Cardiac septum (tissue), 1 donor: ENCODE data around the gene FANCG. TPM values are rescaled to one million over a fixed set of nuclear protein-coding genes. Genes with fewer than 3 reads are reported as not detected.

Source experiments
- DNase-seq: peaks from one replicate; pipeline ENCODE4 v3.0.0-alpha.2; 2020; ENCODE audit warnings: low spot score
- intact Hi-C: fragments of 100-400 bp; cut with DNase I; formaldehyde crosslinking; loops from one replicate; pipeline ENCODE4 v1.14.0; 2022
- total RNA-seq: library from RNA; stranded (reverse); fragmentation: NEBNext Ultra II Directional; extraction: Animal tissue kit (Norgen Biotek cat#: 25700); gene quantifications from one replicate; pipeline ENCODE4 v1.2.1, GENCODE V29; 2021
- donor health status: DM: no; HTN: no; CAD: no.

The FANCG gene
- total RNA-seq, 1 donor from 2014 or later: 5.6 TPM

- no peak for DNase-seq
- intact Hi-C loops: no loop called here
Measured at GRCh38 chr9:35042081-35042604, 37.6 kb downstream of the FANCG start.

- intact Hi-C loops: no loop called here
- DNase-seq: no peak
Measured at GRCh38 chr9:35035851-35036701, 43.7 kb downstream of the FANCG start.

GRCh38 chr9:35033101-35033500 lies 46.6 kb downstream of the FANCG start:
- no peak for DNase-seq
- intact Hi-C loops: no loop called here

GRCh38 chr9:35029852-35030251 lies 49.9 kb downstream of the FANCG start:
- intact Hi-C loops: no loop called here
- DNase-seq: no peak

GRCh38 chr9:35029241-35029640 lies 50.5 kb downstream of the FANCG start:
- intact Hi-C loops: no loop called here
- no peak for DNase-seq

- intact Hi-C loops: no loop called here
Measured at GRCh38 chr9:35028341-35028740, 51.4 kb downstream of the FANCG start.

GRCh38 chr9:35027860-35028259 lies 51.9 kb downstream of the FANCG start:
- intact Hi-C loops: no loop called here
- DNase-seq: no peak

More at GRCh38 chr9:35028341-35028740, 51.4 kb downstream of the FANCG start:
- no peak for DNase-seq

- no peak for DNase-seq
- intact Hi-C loops: no loop called here
Measured at GRCh38 chr9:35027374-35027773, 52.4 kb downstream of the FANCG start.

GRCh38 chr9:35026671-35027070 lies 53.1 kb downstream of the FANCG start:
- intact Hi-C loops: no loop called here
- no peak for DNase-seq

Other genes with a start within 250 kb of the FANCG start
- gene PHF24, start 121.7 kb downstream of the FANCG start, total RNA-seq: 0.57 TPM
- 133 TPM for gene DNAJB5, start 90.2 kb downstream of the FANCG start, total RNA-seq
- 309 TPM for gene VCP, start 7.3 kb downstream of the FANCG start, total RNA-seq
- 9.3 TPM for gene PIGO, start 16.6 kb upstream of the FANCG start, total RNA-seq
- 95.2 TPM for gene STOML2, start 23.2 kb upstream of the FANCG start, total RNA-seq
- 20.0 TPM for gene ATOSB, start 35.9 kb upstream of the FANCG start, total RNA-seq
- 24.7 TPM for gene UNC13B, start 82.1 kb upstream of the FANCG start, total RNA-seq